ENCODE measurements around the gene GASK1B.

DNA sequence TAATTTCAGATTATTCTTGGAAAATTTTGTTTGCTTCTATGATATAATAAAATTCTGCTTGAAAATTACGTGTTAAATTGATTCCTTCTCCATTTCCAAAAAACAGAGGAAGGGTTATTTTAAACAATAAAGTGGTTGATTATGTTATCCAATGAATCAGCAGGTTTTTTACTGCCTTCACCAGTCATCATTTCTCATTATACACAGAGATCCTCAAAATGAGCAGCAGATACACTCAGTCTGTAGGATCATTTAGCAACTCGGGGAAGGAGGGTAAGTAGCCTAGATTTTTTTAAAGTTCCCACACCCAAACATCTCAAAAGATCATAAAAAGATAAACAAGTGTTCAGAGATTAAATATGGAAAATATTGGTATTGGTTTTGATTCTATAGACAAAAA lies 30.6 kb upstream of the GASK1B start:
- TF ChIP-seq, protein P1, sequence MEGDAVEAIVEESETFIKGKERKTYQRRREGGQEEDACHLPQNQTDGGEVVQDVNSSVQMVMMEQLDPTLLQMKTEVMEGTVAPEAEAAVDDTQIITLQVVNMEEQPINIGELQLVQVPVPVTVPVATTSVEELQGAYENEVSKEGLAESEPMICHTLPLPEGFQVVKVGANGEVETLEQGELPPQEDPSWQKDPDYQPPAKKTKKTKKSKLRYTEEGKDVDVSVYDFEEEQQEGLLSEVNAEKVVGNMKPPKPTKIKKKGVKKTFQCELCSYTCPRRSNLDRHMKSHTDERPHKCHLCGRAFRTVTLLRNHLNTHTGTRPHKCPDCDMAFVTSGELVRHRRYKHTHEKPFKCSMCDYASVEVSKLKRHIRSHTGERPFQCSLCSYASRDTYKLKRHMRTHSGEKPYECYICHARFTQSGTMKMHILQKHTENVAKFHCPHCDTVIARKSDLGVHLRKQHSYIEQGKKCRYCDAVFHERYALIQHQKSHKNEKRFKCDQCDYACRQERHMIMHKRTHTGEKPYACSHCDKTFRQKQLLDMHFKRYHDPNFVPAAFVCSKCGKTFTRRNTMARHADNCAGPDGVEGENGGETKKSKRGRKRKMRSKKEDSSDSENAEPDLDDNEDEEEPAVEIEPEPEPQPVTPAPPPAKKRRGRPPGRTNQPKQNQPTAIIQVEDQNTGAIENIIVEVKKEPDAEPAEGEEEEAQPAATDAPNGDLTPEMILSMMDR (IDR thresholded peaks at IDR 0.05) = no peak
- no peak for TF ChIP-seq POLR2A (IDR thresholded peaks at IDR 0.05)
- TF ChIP-seq POLR2AphosphoS5 (IDR thresholded peaks at IDR 0.05) = no peak

All from prostate gland (tissue), 2 donors.